ENCODE data around the gene CHRNA9. TPM values are rescaled to one million over a fixed set of nuclear protein-coding genes. Genes with fewer than 3 reads are reported as not detected.

CHRNA9 gene
- total and polyA plus RNA-seq, 9 donors: 0.13 TPM; not detected in 8

- intact Hi-C loops (cut with DNase I): loop anchor here in 2 of 4 donors (10.0 kb wide), 2 partner anchors 167 to 213 kb away; no protein-coding TSS in a partner anchor
- no peak for DNase-seq
- Histone ChIP-seq H3K4me3 (no peak overlapping the region), H3K27me3 (no peaks in the 10 kb centered on the region), H3K9me3 (no peaks in the 10 kb centered on the region), H3K27ac (no peak overlapping the region), H3K36me3 (no peaks in the 10 kb centered on the region), H3K4me1 (ENCODE audit: insufficient read depth) (peaks cover 4% of the 10 kb centered on the region)
- no peak for TF ChIP-seq EP300 (IDR thresholded peaks at IDR 0.05)
- TF ChIP-seq POLR2A (IDR thresholded peaks at IDR 0.05): no peak
- no peak for TF ChIP-seq CTCF (IDR thresholded peaks at IDR 0.05)
- 43 to 51% (median 46%) methylated on average over 7 of the region's 7 CpGs for WGBS, 3 donors
These were observed 13.4 kb upstream of the CHRNA9 start for GRCh38 chr4:40321574-40322275.

- TF ChIP-seq EP300 (IDR thresholded peaks at IDR 0.05) (no peak), POLR2A (IDR thresholded peaks at IDR 0.05) (no peak), CTCF (IDR thresholded peaks at IDR 0.05) (no peak)
- H3K36me3 ChIP-seq: no peaks in the 10 kb centered on the region
- H3K4me1 ChIP-seq (ENCODE audit: insufficient read depth): peaks cover 4% of the 10 kb centered on the region
- H3K27me3 ChIP-seq: no peaks in the 10 kb centered on the region
- no peak overlapping the region for H3K27ac ChIP-seq
- H3K9me3 ChIP-seq: no peaks in the 10 kb centered on the region
- WGBS, 3 donors: 7 to 11% (median 9%) methylated on average over 4 of the region's 4 CpGs
- no peak for DNase-seq
- intact Hi-C loops (cut with DNase I): loop anchor here in 2 of 4 donors (10.0 kb wide), 2 partner anchors 168 to 212 kb away; no protein-coding TSS in a partner anchor
- no peak overlapping the region for H3K4me3 ChIP-seq
These were observed 12.3 kb upstream of the CHRNA9 start for GRCh38 chr4:40322811-40323210.

- no peaks in the 10 kb centered on the region for H3K9me3 ChIP-seq
- WGBS, 3 donors: 64 to 85% (median 81%) methylated on average over 2 of the region's 2 CpGs
- H3K4me3 ChIP-seq: no peak overlapping the region
- no peaks in the 10 kb centered on the region for H3K36me3 ChIP-seq
- intact Hi-C loops (cut with DNase I): loop anchor here in 2 of 4 donors (10.0 kb wide), 2 partner anchors 169 to 211 kb away; no protein-coding TSS in a partner anchor
- H3K27me3 ChIP-seq: no peaks in the 10 kb centered on the region
- H3K27ac ChIP-seq: no peak overlapping the region
- no peak for TF ChIP-seq CTCF (IDR thresholded peaks at IDR 0.05)
- peaks cover 4% of the 10 kb centered on the region for H3K4me1 ChIP-seq (ENCODE audit: insufficient read depth)
- DNase-seq: no peak
These were observed 11.3 kb upstream of the CHRNA9 start for GRCh38 chr4:40323866-40324265.

- TF ChIP-seq POLR2A (IDR thresholded peaks at IDR 0.05) (no peak), CTCF (IDR thresholded peaks at IDR 0.05) (peak; percentile 48 to 75 (median 52))
- intact Hi-C loops (cut with DNase I): loop anchor here in 2 of 4 donors (10.0 kb wide), 2 partner anchors 171 to 209 kb away; no protein-coding TSS in a partner anchor
- Histone ChIP-seq H3K9me3 (no peaks in the 10 kb centered on the region), H3K27me3 (no peaks in the 10 kb centered on the region), H3K27ac (no peak overlapping the region), H3K4me3 (no peak overlapping the region), H3K4me1 (ENCODE audit: insufficient read depth) (peaks cover 4% of the 10 kb centered on the region), H3K36me3 (no peaks in the 10 kb centered on the region)
- 6 to 9% (median 6%) methylated on average over 2 of the region's 2 CpGs for WGBS, 3 donors
- peak in 4 of 5 donors; percentile 29 to 53 (median 36) for DNase-seq
These were observed 9.6 kb upstream of the CHRNA9 start for GRCh38 chr4:40325406-40326019.

Measured in ovary (tissue), 9 donors.